ENCODE results near the gene AKIRIN1.

DNA sequence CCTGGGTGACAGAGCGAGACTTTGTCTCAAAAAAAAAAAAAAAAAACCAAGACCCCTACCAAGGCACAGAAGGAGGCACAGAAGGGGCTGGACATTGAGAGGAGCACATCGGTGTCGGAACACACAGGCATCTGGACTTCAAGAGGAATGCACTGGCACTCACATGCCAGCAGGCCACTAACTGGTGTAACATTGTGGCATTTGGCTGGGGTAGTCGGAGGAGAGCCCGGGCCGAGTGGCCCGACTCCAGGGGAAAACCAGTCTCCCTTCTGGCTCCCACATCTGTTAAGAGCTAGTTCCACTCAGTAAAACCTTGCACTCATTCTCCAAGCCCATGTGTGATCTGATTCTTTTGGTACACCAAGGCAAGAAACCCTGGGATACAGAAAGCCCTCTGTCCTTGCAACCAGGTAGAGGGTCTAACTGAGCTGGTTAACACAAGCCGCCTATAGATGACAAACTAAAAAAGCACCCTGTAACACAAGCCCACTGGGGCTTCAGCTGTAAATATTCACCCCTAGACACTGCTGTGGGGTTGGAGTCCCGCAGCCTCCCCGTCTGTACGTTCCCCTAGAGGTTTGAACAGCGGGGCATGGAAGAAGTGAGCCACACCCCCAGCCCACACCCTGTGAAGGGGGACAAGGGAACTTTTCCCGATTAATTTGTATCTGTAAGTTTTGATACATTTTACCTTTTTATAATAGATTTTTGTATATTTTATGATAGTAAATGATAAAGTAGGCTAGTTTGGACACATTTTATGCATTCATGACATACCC is 17.2 kb upstream of the AKIRIN1 start:
- TF ChIP-seq, protein P1, sequence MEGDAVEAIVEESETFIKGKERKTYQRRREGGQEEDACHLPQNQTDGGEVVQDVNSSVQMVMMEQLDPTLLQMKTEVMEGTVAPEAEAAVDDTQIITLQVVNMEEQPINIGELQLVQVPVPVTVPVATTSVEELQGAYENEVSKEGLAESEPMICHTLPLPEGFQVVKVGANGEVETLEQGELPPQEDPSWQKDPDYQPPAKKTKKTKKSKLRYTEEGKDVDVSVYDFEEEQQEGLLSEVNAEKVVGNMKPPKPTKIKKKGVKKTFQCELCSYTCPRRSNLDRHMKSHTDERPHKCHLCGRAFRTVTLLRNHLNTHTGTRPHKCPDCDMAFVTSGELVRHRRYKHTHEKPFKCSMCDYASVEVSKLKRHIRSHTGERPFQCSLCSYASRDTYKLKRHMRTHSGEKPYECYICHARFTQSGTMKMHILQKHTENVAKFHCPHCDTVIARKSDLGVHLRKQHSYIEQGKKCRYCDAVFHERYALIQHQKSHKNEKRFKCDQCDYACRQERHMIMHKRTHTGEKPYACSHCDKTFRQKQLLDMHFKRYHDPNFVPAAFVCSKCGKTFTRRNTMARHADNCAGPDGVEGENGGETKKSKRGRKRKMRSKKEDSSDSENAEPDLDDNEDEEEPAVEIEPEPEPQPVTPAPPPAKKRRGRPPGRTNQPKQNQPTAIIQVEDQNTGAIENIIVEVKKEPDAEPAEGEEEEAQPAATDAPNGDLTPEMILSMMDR (conservative IDR thresholded peaks at IDR 0.05), result no peak
- no peak for TF ChIP-seq EZH2 (IDR thresholded peaks at IDR 0.05; ENCODE audit: low read depth)

All from PC-9 (cell line).